Measurements from ENCODE around the gene COMMD10.
"Not testable (repeated sequence)": the region's sequence is repeated elsewhere in the genome, so short reads cannot be mapped to it uniquely, and the experiment has no call there.

The COMMD10 gene

DNA sequence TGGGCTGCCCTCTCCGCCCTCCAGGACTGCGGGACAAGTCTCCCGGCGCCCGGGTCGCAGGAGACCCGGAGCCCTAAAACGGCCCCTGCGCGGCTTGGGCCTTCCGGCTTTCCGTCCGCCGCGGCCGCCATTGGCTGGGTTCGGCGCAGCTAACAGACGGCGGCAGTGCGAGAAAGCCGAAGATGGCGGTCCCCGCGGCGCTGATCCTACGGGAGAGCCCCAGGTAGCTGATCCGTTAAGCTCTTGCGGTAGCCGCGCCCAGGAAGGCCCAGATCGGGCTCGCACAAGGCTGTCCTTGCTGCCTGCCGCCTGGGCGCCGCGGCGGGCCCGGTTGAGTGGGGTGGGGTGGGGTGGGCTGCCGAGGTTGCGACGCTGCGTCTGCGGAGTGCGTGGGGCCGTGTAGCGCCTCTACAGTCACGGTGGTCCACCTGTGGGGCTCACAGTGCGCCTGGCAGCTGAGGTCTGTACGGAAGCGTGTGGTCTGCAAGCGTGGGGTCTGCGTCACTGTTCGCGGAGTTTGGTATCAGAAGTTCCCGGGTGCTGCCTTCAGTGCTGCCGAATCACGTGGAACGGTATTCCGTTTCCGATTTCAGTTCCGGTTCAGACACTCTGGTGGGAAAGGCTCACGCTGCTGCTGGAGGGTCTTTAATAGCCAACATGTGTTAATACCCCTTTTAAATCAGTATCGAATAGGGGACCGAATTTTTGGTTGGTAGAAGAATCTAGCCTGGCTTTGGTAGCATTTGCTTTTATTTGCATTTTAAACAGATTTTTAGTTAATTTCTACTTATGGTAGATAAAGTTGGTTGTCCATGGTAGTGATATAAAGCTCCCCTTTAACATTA, at the start of gene COMMD10:
COMMD10 (plus strand) TSS at position 155 of the 845 bp plus-strand sequence.
- DNase-seq, result peak; percentile 51 to 62 (median 56)

DNA sequence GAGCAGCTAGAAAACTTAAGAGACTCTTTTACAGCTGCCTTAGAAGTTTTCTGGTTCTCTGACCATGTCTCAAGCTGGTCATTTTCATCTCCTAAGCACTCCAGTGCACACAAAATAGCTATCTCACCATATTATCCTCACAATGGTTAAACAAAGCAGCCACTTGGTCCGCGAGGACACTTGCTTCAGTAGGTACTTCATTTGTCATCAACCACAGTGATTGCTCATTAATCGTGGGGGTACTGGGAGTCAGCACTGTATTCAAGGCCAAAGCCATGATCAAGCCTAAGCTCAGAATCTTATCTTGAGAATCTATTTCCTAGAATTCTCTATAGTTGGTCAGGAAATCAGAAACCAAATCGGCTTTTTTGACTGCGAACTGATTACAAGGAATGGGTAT, 49.7 kb upstream of the COMMD10 start:
- DNase-seq, result no peak

DNA sequence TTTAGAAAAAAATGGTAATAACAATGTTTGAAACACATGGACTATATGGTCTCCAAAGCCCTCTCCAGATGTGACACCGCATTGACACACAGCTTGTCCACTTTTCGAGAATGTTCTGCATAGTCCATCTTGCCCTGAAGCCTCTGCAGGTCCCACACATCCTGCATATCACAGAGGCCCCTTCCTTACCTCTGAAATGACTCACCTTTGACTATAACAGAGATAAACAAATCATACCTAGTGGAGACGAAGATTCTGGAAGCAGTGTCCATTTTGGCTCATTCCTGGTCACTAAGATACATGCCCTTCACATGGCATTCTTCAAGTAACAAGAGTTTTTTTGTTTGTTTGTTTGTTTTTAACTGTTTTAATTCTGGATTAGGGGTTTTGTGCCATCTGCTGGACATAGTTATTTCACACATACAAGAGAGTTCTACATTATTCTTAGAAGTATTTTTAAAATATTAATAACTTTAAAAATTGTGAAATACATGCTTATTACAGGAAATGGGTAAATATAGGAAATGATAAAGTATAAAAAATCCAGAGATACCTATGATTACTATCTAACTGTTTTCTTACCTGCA, 47.5 kb upstream of the COMMD10 start:
- no peak for DNase-seq

DNA sequence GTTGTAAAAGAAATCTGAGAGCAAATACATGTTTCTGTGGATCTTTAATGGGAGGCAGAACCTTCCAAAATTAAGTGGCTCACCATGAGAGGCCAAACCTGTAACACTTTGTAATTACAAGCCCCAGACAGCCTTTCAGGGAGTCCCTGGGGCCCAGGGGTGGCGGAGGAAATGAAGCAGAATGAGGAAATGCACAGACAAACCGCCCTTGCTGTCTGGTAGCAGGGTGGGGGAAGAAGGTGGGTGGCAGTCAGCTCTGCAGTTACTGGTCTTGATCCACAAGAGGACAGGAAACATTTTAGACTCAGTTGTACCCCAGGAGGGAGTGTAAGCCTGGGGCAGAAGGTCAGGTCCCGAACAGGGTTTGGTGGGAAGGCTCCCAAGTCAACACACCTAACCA, 46.0 kb upstream of the COMMD10 start:
- no peak for DNase-seq

DNA sequence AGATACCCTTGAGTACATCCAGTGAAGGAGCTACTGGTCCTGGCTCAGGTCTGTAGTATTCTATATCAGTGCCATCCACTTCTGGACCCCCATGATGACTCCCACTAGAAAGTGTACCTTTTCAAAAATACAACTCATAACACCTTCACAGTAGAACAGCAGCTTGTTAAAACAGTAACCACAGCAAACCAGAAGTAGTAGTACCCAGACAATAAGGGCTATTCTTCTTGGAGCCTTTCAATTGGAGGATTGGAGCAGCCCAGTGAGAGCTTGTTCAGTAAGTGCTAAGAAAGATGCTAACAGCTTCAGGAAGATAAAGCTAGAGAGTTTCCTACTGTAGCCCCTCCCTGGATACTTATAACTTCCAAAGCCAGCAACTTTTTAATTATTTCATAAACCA, 42.5 kb upstream of the COMMD10 start:
- DNase-seq, result no peak

DNA sequence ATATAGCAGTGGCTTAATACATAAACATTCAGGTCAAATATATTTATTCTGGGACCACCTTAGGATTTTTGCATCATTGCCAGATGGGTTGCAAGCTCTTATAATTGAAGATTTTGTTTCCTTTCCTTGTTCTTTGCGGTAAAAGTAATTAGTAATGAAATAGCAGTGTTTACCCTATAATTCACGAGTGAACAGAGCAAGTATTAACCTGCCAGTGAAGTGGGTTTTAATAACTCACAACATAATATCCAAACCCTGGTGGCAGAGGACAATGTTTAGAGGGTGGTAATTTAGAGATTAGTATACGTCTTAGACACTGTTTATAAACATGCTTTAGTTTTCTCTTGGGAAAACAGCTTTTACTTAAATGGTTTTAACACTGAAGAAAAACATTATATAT, 40.8 kb upstream of the COMMD10 start:
- no peak for DNase-seq

DNA sequence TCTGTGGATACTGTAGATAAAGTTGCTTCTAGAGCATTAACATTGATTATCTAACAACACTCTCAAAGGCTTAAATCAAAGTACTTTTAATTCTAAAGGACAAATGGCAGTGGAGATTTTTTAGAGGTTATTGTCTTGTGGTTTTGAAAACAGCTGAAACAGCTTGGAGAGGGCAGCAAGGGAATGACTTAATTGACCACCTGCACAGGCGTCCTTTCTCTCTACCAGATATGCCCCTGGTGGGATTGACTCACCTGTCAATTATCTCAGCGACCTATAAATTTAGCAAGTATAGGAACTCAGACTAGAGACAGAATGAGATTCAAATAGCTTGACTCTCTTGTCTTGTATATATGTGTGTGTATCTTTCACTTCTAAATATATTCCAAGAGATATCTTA, 39.0 kb upstream of the COMMD10 start:
- DNase-seq, result no peak

DNA sequence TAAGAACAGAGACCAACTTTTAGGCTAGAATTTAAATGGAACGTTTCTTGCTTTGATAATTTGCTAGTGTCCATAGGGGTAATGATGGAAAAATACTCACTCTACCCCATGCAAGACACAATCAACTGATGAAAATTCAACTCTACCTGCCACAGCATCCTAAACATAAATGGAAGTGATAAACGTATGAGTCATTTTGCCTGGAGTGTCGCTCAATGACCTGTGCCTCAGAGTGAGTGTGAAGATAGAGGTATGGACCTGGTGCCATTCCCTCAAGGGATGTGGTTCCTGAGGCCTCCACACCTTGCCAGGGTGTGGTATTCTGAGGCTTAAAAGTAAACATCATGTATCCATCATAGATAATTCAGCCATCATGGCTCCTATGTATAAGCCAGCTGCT, 38.6 kb upstream of the COMMD10 start:
- no peak for DNase-seq

DNA sequence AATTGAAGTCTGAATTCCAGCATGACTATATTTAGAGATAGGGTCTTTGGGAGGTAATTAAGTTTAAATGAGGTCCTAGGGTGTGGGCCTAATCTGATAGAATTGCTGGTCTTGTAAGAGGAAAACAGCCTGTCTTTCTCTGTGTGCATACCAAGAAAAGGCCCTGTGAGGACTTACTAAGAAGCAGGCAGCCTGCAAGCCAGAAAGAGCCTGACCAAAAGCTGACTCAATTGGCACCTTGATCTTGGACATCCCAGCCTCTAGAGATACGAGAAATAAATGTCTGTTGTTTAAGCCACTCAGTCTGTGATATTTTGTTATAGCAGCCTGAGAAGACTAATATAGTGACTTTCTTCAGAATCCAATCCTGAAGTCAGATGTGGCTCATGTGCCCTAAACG, 38.0 kb upstream of the COMMD10 start:
- no peak for DNase-seq

DNA sequence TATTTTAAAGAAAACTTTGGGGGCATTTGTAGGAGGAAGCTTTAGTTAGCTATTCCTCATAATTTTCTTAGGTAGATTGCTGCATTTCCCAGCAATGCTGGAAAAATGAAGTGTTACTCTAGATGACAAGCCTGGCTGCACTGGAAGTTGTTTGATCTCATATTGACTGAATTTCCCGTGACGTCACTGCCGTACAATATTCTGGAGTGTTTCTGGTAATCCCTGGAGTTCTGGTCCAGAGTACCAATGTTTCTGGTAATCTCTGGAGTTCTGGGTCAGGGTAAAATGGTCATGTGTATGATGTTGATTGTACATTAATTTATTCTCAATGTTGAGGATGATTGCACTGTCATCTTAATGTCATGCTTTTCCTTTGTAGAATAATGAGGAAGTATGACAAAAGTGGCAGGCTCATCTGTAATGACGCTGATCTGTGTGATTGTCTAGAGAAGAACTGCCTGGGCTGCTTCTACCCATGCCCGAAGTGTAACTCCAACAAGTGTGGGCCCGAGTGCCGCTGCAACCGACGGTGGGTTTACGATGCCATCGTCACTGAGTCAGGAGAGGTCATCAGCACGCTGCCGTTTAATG, 26.4 kb upstream of the COMMD10 start:
- DNase-seq, result no peak

DNA sequence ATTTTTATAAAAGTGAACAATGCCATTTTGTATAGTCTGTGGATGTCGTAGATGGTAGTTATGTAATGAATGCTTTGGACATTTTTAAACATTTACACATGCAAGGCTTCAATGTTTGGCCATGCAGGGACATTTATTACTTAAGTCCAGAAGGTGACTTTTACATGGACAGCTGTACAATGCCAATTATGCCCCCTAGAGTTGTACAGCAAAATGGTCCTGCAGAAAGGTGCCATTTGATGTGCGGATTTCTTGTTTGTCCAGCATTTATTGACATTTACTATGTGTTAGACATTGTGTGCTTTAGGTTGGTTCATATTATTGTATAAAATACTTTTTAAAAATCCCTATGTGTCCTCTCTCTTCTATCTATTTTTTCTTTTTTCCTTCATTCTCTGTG, 22.5 kb upstream of the COMMD10 start:
- no peak for DNase-seq

DNA sequence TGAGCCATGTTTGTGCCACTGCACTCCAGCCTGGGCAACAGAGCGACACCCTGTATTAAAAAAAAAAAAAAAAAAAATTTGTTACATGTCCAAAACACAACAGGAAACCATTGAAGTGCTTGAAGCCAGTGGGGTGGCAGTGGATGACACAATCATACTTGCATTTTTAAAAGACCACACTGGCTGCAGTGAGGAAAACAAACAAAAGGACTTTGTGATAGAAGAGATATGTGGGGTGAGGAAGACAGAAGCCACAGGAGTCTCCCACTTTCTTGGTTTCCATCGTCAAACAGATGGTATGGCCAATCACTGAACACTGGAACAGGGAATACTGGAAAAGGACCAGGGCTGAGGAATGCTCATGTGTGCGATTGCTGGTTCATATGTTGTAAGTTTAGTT, 20.9 kb upstream of the COMMD10 start:
- no peak for DNase-seq

DNA sequence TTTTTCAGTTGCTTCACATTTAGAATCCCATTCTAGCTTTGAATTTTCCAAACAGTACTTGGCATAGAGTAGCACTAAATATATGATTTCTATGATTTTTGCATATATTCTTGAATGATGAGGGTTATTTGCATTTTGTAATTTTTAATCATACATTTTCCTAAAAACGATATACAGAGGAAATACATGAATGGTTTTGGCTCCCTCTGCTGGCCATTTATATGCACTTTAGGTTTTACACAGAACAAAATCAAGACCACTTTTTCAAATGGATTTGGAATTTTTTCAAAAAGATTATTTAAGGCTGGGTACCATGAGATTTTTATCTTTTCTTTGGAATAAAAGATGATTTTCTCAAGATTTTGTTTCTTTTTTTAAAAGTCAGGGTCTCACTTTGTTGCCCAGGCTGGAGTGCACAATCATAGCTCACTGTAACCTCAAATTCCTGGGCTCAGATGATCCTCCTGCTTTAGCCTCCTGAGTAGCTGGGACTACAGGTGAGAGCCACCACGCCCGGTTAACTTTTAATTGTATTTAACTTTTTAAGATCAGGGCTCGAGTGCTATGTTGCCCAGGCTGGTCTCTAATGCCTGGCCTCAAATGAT, 16.7 kb upstream of the COMMD10 start:
- peak in 1 of 4 experiments; percentile 17 for DNase-seq

DNA sequence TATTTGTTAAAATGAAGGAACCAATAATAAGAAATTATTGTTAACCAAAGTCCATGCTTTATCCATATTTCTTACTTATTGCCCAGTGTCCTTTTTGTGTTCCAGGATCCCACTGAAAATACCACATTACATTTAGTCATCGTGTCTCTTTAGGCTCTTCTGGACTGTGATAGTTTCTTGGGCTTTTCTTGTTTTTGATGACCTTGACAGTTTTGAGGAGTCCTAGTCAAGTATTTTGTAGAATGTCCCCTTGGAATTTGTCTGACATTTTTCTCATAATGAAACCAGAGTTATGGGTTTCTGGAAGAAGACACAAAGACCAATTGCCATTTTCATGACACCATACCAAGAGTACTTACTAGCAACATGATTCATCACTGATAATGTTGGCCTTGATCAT, 13.6 kb upstream of the COMMD10 start:
- DNase-seq, result no peak

DNA sequence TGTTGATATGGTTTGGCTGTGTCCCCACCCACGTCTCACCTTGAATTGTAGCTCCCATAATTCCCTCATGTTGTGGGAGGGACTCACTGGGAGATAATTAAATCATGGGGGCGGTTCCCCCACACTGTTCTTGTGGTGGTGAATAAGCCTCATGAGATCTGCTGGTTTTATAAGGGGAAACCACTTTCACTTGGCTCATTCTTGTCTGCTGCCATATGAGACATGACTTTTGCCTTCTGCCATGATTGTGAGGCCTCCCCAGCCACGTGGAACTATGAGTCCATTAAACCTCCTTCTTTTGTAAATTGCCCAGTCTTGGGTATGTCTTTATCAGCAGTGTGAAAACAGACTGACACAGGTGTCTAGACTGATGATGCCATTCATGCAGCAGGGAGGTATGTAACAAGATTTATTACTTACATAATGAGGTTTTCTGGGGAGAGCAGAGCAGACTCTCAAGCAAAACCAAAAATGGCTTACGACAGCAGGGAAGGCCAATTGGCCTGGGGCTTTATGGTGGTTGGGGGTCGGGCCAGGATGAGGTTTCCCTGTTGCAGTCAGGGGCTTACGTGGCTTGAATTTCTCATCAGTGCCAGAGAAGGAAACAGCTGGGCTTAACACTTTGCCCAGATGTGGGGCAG, 9.5 kb upstream of the COMMD10 start:
- DNase-seq, result no peak

DNA sequence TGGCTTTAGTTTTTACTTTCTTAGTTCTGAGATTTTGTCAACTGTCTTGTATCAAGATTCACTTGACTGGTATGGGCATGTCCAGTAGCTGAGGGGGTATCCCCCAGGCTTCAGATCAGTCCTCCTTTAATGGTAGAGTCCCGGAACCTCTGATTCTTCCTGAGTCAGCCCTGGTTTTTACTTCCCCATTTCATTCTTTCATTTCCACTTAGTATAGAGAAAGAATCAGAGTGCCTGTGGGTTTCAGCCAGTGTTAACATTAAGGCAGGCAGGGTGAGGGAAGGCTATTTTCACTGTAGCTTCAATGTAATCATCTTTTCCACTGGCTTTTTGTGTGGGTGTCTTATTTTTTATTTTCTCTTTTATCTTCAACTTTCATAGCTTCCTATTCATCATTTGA, 8.3 kb upstream of the COMMD10 start:
- no peak for DNase-seq

DNA sequence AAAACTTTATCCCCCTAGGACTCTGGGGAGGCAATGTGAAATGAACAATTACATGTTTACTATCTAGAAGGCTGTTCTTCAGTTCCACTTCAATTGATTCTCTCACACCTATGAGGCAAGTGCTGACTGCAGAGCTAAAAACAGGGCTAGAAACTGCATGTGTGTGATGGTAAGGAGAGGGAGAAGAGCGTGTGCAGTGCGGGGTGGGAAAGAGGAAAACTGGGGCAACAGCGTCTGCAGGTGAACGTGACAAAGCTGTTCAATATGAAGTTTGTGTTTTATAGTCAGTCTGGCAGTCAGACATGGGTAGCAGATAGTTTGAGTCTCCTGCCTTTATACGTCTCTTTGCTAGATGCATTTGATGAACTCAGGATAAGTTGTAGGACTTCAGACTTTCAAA, 6.6 kb upstream of the COMMD10 start:
- no peak for DNase-seq

DNA sequence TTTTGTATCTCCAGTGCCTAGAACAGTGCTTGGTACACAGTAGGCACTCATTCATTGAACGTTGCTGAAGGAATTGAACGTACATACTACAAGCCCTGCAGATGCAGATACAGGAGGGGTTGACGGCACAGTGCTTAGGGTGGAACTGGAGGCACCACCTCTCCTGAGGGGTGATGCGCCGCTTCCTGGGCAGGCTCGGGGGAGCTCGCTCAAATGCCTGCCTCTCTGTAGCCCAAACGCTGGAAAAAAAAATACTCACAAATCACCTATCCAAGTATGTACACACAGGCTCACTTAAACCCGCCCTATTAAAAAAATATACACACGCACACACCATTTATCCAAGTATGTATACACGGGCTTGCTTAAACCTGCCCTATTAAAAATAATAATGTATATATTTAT, 536 bp upstream of the COMMD10 start:
- no peak for DNase-seq

DNA sequence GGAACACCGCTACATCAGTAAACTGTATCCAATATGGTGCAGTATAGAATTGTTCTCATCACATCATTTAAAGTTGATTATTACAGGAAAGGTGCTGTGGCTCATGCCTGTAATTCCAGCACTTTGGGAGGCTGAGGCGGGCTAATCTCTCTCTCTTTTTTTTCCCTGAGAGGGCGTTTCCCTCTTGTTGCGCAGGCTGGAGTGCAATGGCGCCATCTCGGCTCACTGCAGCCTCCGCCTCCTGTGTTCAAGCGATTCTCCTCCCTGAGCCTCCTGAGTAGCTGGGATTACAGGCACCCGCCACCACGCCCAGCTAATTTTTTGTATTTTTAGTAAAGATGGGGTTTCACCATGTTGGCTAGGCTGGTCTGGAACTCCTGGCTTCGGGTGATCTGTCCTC, 1.5 kb downstream of the COMMD10 start:
- DNase-seq, result not testable (repeated sequence)

DNA sequence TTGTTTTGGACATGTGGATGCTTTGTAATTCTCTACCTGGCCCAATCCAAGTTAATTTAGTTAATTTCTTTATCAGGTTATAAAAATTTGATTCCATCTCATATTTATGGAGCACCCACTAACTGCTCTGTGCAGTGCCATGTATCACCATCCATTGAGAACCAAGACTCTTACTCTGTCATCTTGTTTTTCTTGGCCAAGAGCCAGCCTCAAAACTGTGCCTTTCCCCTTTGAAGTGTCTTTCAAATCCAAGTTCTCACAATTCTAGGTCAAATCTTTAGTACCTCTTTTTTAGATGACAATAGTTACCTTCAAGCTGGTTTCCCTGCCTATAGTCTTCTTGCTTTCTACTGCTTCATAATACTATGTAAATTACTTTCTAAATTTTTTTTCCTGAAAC, 3.2 kb downstream of the COMMD10 start:
- no peak for DNase-seq

DNA sequence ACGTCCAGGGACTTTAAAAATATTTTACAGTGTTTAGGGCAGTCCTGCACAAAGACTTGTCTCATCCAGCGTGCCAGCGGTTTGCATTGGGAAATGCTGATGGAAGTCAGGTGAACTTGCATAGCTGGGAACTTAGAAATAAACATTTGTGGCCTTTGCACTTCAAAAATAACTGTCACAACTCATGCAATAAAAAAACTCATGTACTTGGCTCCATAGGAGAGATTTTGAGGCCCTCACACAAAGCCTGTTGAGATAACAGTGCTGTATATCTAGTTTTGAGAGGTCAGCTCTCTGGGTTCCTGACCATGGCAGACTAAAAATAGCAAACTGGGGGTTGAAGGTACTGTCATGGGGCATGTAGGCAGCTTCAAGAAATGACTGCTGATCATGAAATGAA, 5.5 kb downstream of the COMMD10 start:
- no peak for DNase-seq

DNA sequence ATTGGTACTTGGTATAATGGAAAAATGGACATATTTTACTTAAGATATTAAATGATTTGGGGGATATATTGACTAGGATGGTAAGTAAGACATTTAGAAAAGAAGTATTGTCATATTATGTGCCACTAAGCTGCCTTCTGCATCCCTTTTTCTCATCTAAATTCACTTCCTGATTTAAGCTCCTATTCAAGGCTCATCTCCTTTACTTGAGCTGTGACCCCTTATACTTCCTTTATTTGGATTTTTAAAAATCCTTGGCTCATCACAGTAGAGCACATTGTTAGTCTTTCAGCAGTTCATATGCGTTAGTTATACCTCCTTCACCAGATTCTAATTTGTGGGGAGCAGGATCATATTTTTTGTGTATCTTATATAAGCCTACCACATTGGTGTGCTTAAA, 6.6 kb downstream of the COMMD10 start:
- DNase-seq, result no peak

DNA sequence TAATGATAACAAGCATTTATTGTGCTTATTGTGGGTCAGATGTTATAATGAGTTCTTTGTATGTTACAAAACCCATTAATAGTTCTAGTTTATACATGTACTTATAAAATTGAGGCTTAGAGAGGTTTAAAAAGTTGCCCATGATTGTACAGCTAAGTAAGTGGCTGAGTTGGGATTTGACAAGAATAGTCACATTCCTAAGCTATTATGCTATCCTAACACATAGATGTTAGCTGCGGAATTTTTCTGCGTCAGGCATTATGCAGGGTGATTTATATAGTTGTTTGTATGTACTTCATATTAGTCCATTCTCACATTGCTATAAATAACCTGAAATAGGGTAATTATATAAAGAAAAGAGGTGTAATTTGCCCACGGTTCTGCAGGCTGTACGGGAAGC, 12.5 kb downstream of the COMMD10 start:
- no peak for DNase-seq

DNA sequence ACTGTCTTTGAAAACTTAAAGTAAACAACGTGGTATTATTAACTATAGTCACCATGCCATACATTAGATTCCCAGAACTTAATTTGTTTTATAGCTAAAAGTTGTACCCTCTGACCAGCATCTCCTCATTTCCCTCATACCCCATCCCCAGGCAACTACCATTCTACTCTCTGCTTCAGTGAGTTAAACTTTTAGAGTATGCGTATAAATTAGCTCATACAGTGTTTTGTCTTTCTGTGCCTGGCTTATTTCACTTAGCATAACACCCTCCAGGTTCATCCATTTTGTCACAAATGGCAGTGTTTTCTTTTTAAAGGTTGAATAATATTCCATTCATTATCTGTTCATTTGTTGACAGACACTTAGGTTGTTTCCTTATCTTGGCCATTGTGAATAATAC, 14.2 kb downstream of the COMMD10 start:
- DNase-seq, result no peak
